ENCODE data around the gene BMPER.
"Not testable (repeated sequence)": the region's sequence is repeated elsewhere in the genome, so short reads cannot be mapped to it uniquely, and the experiment has no call there.

Gene BMPER

GRCh38 chr7:34165466-34165865, 260.1 kb downstream of the BMPER start:
- H3K36me3 ChIP-seq (ENCODE audit: insufficient read depth, low read length): no peaks in the 10 kb centered on the region
- no peak for DNase-seq (ENCODE audit: low read depth, low spot score)
- no peak for TF ChIP-seq EZH2 (IDR thresholded peaks at IDR 0.05)
- no peak for TF ChIP-seq FOXP2 (optimal IDR thresholded peaks at IDR 0.05; ENCODE audit: control extremely low read depth, extremely low read length, insufficient read depth)
- no peak for TF ChIP-seq POLR2AphosphoS5 (IDR thresholded peaks at IDR 0.05; ENCODE audit: borderline replicate concordance, low read depth, low read length)
- H3K9me3 ChIP-seq (ENCODE audit: low read depth, low read length): no peaks in the 10 kb centered on the region
- H3K9ac ChIP-seq (ENCODE audit: insufficient read length): no peak overlapping the region
- no peak overlapping the region for H3K4me3 ChIP-seq
- H3K27ac ChIP-seq: no peak overlapping the region

GRCh38 chr7:34165927-34166550, 260.7 kb downstream of the BMPER start:
- no peak for TF ChIP-seq EZH2 (IDR thresholded peaks at IDR 0.05)
- no peak for TF ChIP-seq POLR2AphosphoS5 (IDR thresholded peaks at IDR 0.05; ENCODE audit: borderline replicate concordance, low read depth, low read length)
- no peak for TF ChIP-seq FOXP2 (optimal IDR thresholded peaks at IDR 0.05; ENCODE audit: control extremely low read depth, extremely low read length, insufficient read depth)
- no peak overlapping the region for H3K4me3 ChIP-seq
- H3K27ac ChIP-seq: no peak overlapping the region
- H3K36me3 ChIP-seq (ENCODE audit: insufficient read depth, low read length): no peaks in the 10 kb centered on the region
- no peak for DNase-seq (ENCODE audit: low read depth, low spot score)
- H3K9ac ChIP-seq (ENCODE audit: insufficient read length): no peak overlapping the region
- H3K9me3 ChIP-seq (ENCODE audit: low read depth, low read length): no peaks in the 10 kb centered on the region

- TF ChIP-seq EZH2 (IDR thresholded peaks at IDR 0.05): no peak
- no peak for TF ChIP-seq FOXP2 (optimal IDR thresholded peaks at IDR 0.05; ENCODE audit: control extremely low read depth, extremely low read length, insufficient read depth)
- TF ChIP-seq POLR2AphosphoS5 (IDR thresholded peaks at IDR 0.05; ENCODE audit: borderline replicate concordance, low read depth, low read length): no peak
- DNase-seq (ENCODE audit: low read depth, low spot score): no peak
- no peak overlapping the region for H3K27ac ChIP-seq
- no peak overlapping the region for H3K4me3 ChIP-seq
- no peak overlapping the region for H3K9ac ChIP-seq (ENCODE audit: insufficient read length)
- no peaks in the 10 kb centered on the region for H3K9me3 ChIP-seq (ENCODE audit: low read depth, low read length)
- no peaks in the 10 kb centered on the region for H3K36me3 ChIP-seq (ENCODE audit: insufficient read depth, low read length)
Observed at GRCh38 chr7:34168013-34168412, 262.7 kb downstream of the BMPER start.

- H3K4me3 ChIP-seq; DNase-seq (ENCODE audit: low read depth, low spot score); H3K36me3 ChIP-seq (ENCODE audit: insufficient read depth, low read length); H3K9ac ChIP-seq (ENCODE audit: insufficient read length); H3K9me3 ChIP-seq (ENCODE audit: low read depth, low read length); H3K27ac ChIP-seq: not testable (repeated sequence)
Observed at GRCh38 chr7:34174688-34175616, 269.6 kb downstream of the BMPER start.

GRCh38 chr7:34175837-34176236, 270.5 kb downstream of the BMPER start:
- H3K36me3 ChIP-seq (ENCODE audit: insufficient read depth, low read length): no peaks in the 10 kb centered on the region
- no peaks in the 10 kb centered on the region for H3K9me3 ChIP-seq (ENCODE audit: low read depth, low read length)
- no peak for DNase-seq (ENCODE audit: low read depth, low spot score)
- TF ChIP-seq EZH2 (IDR thresholded peaks at IDR 0.05) (no peak), POLR2AphosphoS5 (IDR thresholded peaks at IDR 0.05; ENCODE audit: borderline replicate concordance, low read depth, low read length) (no peak), FOXP2 (optimal IDR thresholded peaks at IDR 0.05; ENCODE audit: control extremely low read depth, extremely low read length, insufficient read depth) (no peak)
- no peak overlapping the region for H3K9ac ChIP-seq (ENCODE audit: insufficient read length)
- no peak overlapping the region for H3K4me3 ChIP-seq
- no peak overlapping the region for H3K27ac ChIP-seq

- Histone ChIP-seq H3K4me3 (no peak overlapping the region), H3K9me3 (ENCODE audit: low read depth, low read length) (no peaks in the 10 kb centered on the region), H3K36me3 (ENCODE audit: insufficient read depth, low read length) (no peaks in the 10 kb centered on the region), H3K27ac (no peak overlapping the region), H3K9ac (ENCODE audit: insufficient read length) (no peak overlapping the region)
- TF ChIP-seq EZH2 (IDR thresholded peaks at IDR 0.05) (no peak), POLR2AphosphoS5 (IDR thresholded peaks at IDR 0.05; ENCODE audit: borderline replicate concordance, low read depth, low read length) (no peak), FOXP2 (optimal IDR thresholded peaks at IDR 0.05; ENCODE audit: control extremely low read depth, extremely low read length, insufficient read depth) (no peak)
- no peak for DNase-seq (ENCODE audit: low read depth, low spot score)
Observed at GRCh38 chr7:34177476-34177875, 272.1 kb downstream of the BMPER start.

GRCh38 chr7:34181271-34181958, 276.1 kb downstream of the BMPER start:
- Histone ChIP-seq H3K9me3 (ENCODE audit: low read depth, low read length) (no peaks in the 10 kb centered on the region), H3K9ac (ENCODE audit: insufficient read length) (no peak overlapping the region), H3K27ac (no peak overlapping the region), H3K4me3 (no peak overlapping the region), H3K36me3 (ENCODE audit: insufficient read depth, low read length) (no peaks in the 10 kb centered on the region)
- no peak for DNase-seq (ENCODE audit: low read depth, low spot score)
- TF ChIP-seq EZH2 (IDR thresholded peaks at IDR 0.05) (no peak), FOXP2 (optimal IDR thresholded peaks at IDR 0.05; ENCODE audit: control extremely low read depth, extremely low read length, insufficient read depth) (no peak), POLR2AphosphoS5 (IDR thresholded peaks at IDR 0.05; ENCODE audit: borderline replicate concordance, low read depth, low read length) (no peak)

- Histone ChIP-seq H3K36me3 (ENCODE audit: insufficient read depth, low read length) (no peaks in the 10 kb centered on the region), H3K9me3 (ENCODE audit: low read depth, low read length) (no peaks in the 10 kb centered on the region), H3K27ac (no peak overlapping the region), H3K4me3 (no peak overlapping the region), H3K9ac (ENCODE audit: insufficient read length) (no peak overlapping the region)
- no peak for TF ChIP-seq FOXP2 (optimal IDR thresholded peaks at IDR 0.05; ENCODE audit: control extremely low read depth, extremely low read length, insufficient read depth)
- TF ChIP-seq EZH2 (IDR thresholded peaks at IDR 0.05): no peak
- no peak for TF ChIP-seq POLR2AphosphoS5 (IDR thresholded peaks at IDR 0.05; ENCODE audit: borderline replicate concordance, low read depth, low read length)
- no peak for DNase-seq (ENCODE audit: low read depth, low spot score)
Observed at GRCh38 chr7:34184466-34184865, 279.1 kb downstream of the BMPER start.

Data from SK-N-MC (cell line).